Hematopoietic multipotent progenitor cell treated with erythropoietin and hydrocortisone succinate and interleukin-3 and kit ligand, for 8 days (in vitro differentiated cells): ENCODE data around the gene BCL2L13.

Source experiments
- DNase-seq: peaks from one replicate; pipeline ENCODE4 v3.0.0-alpha.2; 2015

Gene BCL2L13, protein sequence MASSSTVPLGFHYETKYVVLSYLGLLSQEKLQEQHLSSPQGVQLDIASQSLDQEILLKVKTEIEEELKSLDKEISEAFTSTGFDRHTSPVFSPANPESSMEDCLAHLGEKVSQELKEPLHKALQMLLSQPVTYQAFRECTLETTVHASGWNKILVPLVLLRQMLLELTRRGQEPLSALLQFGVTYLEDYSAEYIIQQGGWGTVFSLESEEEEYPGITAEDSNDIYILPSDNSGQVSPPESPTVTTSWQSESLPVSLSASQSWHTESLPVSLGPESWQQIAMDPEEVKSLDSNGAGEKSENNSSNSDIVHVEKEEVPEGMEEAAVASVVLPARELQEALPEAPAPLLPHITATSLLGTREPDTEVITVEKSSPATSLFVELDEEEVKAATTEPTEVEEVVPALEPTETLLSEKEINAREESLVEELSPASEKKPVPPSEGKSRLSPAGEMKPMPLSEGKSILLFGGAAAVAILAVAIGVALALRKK

DNA sequence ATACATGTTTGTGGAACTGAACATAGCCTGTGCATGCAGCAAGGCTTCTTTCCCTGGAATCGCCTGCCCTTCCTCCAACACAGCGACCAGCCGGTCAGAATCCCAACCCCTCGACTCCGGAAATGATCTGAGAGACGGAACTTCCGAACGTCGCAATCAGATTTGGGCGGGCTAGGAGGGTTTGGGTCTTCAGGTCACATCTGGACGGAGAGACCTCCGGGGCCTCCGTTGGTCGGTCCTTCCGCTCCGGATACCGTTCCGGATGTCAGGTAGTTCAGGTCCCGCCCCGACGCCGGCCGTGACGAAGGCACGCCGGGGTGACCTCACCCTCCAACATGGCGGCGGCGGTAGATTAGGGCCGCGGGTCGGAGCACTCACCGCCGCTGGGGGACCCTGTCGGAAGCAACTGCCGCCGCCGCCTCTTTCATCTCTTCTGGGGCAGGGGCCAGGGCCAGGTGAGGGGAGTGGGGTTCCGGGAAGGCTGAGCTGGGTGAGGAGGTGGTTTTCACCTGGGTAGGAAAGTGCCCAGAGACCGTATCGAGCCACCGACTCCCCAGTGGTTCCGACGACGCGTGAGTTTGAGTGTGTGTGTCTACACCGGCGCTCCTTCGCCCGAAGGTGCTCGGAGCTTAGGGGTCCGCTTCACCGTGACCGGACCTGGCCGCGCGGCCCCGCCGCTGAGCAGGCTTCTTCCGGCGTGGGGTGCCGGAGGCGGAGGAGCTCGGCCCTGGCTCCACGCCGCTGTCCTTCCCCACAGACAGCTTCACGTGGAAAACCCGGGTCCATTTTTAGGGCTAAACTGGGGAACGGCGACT is at the start of gene BCL2L13:
TSS of gene BCL2L13 (plus strand) at position 326 of the 815 bp plus-strand sequence. CDS start 16,955 bp downstream, outside the sequence.
- DNase-seq: peak; percentile 93

DNA sequence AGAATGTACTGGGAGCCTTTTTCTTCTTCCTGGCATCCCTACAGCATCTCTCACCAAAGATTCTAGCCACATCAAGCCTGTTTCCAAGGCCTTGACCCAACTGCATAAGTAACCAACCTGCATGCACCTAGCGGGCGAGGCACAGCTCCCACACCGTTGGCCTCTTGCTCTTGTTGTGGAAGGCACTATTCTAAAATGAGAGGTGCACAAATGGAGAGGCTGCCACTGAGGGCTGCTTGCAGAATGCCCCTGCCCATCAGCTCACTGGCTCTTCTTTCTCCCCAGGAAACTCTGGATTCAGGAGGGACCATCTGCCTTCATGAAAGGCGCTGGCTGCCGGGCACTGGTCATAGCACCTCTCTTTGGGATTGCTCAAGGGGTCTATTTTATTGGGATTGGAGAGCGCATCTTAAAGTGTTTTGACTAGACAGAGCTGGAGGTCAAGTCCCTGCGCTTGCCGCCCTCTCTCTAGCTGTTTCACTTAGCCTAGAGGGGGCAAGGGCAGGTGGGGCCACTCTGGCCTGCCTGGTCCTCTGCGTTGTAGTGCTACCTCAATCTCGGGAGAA is 48.7 kb upstream of the BCL2L13 start:
- no peak for DNase-seq

DNA sequence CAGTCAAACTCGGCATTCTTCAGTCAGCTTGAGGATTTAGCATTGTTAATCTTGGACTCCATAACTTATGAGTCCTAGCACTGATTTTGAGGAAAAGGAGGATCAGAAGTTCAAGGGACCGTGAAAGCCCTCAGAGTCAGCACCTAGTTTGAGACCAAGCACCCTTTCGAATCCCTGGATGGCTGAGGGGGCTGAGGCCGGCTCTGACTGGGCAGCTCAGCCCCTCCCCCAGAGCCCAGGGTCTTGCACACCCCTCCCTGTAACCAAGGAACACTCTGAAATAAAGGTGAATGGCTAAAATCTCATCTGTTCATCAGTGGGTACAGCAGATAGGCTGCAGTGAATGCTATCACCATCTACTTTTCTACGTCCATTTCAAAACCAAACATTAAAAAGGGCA is 48.0 kb upstream of the BCL2L13 start:
- DNase-seq: no peak

- DNase-seq: no peak
These were observed 46.4 kb upstream of the BCL2L13 start for GRCh38 chr22:17592201-17592600.

DNA sequence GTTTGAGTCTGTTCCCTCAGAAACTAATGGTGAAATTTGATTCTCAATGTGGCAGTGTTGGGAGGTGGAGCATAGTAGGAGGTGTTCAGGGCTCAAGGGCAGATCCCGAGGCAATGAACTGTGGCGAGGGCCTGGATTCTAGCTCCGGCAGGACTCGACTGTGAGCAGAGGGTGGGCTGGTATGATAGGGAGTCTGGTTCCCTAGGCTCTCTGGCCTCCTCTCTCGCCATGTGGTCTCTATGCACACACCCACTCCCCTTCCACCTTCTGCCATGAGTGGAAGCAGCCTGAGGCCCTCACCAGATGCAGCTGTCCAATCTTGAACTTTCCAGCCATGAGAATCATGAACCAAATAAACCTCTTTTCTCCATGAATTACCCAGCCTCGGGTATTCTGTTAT is 42.3 kb upstream of the BCL2L13 start:
- DNase-seq: no peak

GRCh38 chr22:17597217-17597616 is 41.3 kb upstream of the BCL2L13 start:
- DNase-seq: no peak

DNA sequence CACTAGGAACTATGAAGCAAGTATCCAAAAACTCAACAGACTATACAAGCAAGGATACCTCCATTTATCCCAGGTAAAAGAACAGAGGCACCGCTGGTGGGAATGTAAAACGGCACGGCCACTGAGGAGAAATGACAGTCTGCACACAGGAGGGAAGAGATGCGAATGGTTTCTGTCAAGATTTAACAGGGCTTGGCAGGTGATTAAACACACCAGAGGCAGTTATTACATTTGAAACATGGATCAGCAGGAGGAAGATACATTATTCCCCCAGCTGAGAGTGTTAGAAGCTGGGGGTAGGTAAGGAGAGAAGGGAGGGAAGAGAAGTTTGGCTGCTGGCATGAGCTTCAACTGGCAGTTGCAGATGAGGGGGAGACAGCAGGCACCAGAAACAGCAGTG is 40.2 kb upstream of the BCL2L13 start:
- DNase-seq: no peak

DNA sequence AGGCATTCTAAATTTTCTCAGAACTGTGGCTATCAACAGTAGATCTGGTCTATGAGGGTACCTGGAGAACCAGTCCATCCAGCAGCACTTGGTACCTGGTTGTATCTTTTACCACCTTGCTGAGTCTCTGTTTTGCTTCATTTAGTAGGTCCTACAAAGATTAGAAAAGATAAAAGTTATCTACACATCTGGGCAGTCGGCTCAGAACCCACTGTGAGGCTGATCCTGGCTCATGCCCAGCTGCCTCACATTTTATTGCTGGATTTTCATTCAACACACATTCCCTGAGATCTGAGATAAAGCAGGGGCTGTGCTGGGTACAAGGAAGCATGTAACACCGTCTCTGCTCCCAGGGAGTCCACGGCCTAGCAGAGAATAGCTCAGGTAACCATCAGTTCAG is 37.5 kb upstream of the BCL2L13 start:
- DNase-seq: no peak

DNA sequence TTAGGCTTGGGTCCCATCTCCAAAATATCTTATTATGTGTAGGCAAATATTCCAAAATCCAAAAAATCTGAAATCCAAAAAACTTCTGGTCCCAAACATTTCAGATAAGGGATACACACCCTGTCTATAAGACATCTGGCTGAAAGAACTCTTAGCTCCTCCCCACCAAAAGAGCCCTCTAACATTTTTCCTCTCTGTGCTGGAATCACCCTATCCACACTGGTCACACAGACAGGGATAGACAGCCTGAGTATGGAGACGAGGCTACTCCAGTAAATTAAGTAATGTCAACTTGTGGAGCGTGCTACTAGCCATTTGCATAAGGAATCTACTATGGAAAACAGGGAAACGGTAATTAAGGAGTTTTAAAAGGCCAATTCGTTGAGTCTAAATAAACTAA is 34.9 kb upstream of the BCL2L13 start:
- no peak for DNase-seq

DNA sequence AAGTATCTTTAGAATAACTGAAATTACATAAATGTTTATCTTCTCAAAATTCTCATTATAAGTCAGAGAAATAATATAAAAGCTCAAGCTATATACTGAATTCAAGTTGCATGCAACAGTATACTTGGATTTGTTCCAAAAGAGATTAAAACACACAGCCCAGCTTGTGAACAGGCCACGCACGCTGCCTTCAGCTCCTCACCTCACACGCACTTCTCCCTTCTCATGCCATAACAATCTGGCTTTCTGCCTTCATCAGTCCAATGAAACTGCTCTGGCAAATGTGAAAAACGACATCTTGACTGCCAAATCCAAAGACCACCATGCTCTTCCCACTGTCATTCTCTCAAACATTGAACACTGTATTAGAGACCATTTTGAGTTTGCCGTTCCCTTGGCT is 32.1 kb upstream of the BCL2L13 start:
- peak; percentile 56 for DNase-seq

GRCh38 chr22:17607891-17608521 is 30.6 kb upstream of the BCL2L13 start:
- DNase-seq: no peak

- DNase-seq: no peak
These were observed 26.5 kb upstream of the BCL2L13 start for GRCh38 chr22:17612057-17612456.

DNA sequence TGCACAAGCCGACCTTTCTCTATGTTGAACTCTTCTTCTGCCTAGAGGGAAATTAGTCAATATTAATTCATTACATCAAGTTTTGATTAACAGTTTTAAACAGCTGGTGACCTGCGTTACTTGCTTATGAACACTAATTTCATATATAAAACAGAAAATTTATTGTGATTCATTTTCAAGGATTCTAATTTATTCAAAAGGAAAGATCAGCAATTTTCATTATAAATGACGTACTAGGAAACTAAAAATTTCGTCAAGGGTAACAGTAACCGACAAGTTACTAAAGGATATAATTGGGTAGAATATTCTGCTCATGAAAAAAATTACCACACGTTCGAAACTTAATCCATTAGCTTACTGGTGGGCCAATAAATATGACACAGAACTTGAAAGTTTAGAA is 25.3 kb upstream of the BCL2L13 start:
- DNase-seq: no peak

- no peak for DNase-seq
These were observed 10.6 kb upstream of the BCL2L13 start for GRCh38 chr22:17627961-17628405.

- DNase-seq: peak; percentile 98
These were observed 10.0 kb upstream of the BCL2L13 start, which contains the start of gene ATP6V1E1 for GRCh38 chr22:17628406-17629172. Gene ATP6V1E1 (minus strand): TSS chr22:17628749. CDS start chr22:17628635, 114 bp downstream.

DNA sequence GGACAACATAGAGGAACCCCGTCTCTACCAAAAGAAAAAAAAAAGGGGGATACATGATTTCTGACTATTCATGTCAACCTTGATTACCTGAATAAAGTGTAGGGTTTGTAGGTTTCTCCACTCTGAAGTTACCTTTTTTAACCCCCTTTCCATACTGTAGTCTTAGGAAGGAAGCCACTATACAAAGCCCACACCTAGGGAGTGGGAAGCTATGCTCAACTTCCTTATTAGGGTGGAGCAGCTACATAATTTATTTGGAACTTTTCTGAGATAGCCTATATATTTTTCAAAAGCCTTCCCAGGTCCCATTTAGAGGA is 9.4 kb upstream of the BCL2L13 start:
- no peak for DNase-seq

- DNase-seq: no peak
These were observed 8.9 kb upstream of the BCL2L13 start for GRCh38 chr22:17629641-17630040.

DNA sequence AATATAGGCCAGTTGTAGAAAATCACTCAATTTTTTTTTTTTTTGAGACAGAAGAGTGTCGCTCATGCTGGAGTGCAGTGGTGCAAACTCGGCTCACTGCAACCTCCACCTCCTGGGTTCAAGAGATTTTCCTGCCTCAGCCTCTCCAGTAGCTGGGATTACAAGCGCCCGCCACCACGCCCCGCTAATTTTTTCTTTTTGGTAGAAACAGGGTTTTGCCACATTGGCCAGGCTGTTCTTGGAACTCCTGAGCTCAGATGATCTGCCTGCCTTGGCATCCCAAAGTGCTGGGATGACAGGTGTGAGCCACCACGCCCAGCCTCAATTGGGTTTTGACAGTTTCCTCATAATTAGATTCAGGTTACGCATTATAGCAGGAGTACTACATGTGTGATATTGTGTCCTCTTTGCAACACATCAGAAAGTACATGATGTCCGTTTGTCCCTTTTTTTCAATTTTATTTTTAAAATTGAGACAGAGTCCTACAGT is 7.4 kb upstream of the BCL2L13 start:
- DNase-seq: no peak

- DNase-seq: peak; percentile 68
These were observed 5.2 kb upstream of the BCL2L13 start for GRCh38 chr22:17633217-17633997.

DNA sequence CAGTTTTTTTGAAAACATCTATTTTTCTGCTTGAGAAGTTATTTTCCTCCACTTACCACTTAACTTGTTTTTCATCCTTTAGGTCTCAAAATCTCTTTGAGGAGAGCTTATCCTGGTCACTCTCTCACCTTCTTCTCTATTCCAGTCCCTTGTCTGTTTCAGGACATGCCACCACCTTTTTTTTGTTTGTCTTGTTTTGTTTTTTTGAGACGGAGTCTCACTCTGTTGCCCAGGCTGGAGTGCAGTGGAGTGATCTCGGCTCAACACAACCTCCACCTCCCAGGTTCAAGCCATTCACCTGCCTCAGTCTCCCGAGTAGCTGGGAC is 4.6 kb upstream of the BCL2L13 start:
- no peak for DNase-seq

DNA sequence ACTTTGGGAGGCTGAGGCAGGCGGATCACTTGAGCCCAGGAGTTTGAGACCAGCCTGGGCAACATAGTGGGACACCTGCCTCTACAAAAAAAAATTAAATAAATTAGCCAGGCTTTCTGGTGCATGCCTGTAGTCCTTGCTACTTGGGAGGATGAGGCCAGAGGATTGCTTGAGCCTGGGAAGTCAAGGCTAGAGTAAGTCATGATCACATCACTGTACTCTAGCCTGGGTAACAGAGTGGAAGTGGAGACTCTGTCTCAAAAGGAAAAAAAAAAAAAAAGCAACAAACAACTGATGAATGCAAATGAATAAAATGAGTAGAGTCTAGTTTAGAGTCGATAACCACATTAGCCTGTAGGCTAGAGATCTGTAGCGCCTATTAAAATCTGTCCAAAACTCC is 3.9 kb upstream of the BCL2L13 start:
- no peak for DNase-seq
